ENCODE measurements around the gene GNB1L. TPM values are rescaled to one million over a fixed set of nuclear protein-coding genes. Genes with fewer than 3 reads are reported as not detected.

The GNB1L gene
- total and polyA plus RNA-seq, 2 experiments from 2014 or later = 14.3 to 16.5 TPM

DNA sequence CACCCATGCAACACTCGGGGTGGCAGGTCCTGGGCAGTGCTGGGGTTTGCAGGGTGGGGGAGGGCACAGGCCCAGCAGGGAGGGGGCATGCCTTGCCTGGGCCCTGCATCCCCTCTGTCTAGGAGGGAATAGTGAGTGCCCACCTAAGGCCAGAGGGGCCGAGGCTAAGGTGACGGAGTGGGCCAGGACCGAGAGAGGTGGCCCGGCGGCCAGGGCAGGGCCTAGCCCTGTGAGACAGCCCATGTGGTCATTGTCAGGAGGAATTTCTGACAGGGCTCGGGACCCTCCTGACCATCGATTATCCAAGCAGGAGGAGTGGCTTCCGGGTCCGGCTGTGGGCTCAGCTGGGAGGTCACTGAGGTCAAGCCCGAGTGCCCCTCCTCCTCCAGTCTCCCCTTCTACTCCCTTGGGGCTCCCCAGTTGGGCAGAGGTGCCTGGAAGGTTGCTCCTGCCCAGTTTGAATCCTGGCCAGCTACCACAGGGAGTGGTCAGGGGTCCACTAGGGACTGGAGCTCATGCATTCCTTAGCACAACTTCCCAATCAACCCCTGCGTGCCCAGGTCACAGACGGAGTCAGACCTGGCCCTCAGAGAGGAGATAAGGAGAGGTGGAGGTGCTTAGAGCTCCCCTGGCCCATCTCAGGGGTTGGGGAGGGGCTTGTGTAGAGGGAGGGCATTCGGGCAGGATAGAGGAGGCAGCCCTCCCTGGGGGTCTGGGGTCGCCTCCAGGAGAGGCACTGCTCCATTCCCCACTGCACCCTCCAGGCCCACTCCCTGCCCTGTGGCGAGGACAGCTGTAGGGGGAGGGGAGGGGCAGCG is 116.6 kb downstream of the GNB1L start:
- no peaks in the 10 kb centered on the region for H3K9me3 ChIP-seq (ENCODE audit: low read depth)
- H3K27ac ChIP-seq = no peak overlapping the region
- H3K9ac ChIP-seq = no peak overlapping the region
- H3F3A ChIP-seq (ENCODE audit: insufficient read depth) = no peaks in the 10 kb centered on the region
- no peak for DNase-seq
- no peaks in the 10 kb centered on the region for H3K79me2 ChIP-seq (ENCODE audit: insufficient read depth)
- H2AFZ ChIP-seq = no peak overlapping the region
- no peaks in the 10 kb centered on the region for H3K4me1 ChIP-seq (ENCODE audit: insufficient read depth)
- no peak overlapping the region for H3K4me2 ChIP-seq (ENCODE audit: unreplicated experiment)
- no peaks in the 10 kb centered on the region for H3K27me3 ChIP-seq (replicated peaks; ENCODE audit: insufficient read depth)
- H3K36me3 ChIP-seq (ENCODE audit: low read depth) = no peaks in the 10 kb centered on the region
- no peak overlapping the region for H3K4me3 ChIP-seq
- no peaks in the 10 kb centered on the region for H3K9me2 ChIP-seq (ENCODE audit: insufficient read depth)
- no peaks in the 10 kb centered on the region for H4K20me1 ChIP-seq (ENCODE audit: insufficient read depth)
- TF ChIP-seq EZH2phosphoT487 (IDR thresholded peaks at IDR 0.05; ENCODE audit: insufficient read depth, low read depth) (no peak), EZH2 (IDR thresholded peaks at IDR 0.05; ENCODE audit: insufficient read depth, poor library complexity, severe bottlenecking) (no peak)
- in situ Hi-C loops (cut with MboI) = no loop called here
- WGBS, 2 experiments (ENCODE audit: low coverage in 1 of 2, low lambda C conversion rate in 2 of 2, missing lambda C conversion rate in 2 of 2) = 76 to 86% methylated on average over 15 to 17 of the region's 17 CpGs

DNA sequence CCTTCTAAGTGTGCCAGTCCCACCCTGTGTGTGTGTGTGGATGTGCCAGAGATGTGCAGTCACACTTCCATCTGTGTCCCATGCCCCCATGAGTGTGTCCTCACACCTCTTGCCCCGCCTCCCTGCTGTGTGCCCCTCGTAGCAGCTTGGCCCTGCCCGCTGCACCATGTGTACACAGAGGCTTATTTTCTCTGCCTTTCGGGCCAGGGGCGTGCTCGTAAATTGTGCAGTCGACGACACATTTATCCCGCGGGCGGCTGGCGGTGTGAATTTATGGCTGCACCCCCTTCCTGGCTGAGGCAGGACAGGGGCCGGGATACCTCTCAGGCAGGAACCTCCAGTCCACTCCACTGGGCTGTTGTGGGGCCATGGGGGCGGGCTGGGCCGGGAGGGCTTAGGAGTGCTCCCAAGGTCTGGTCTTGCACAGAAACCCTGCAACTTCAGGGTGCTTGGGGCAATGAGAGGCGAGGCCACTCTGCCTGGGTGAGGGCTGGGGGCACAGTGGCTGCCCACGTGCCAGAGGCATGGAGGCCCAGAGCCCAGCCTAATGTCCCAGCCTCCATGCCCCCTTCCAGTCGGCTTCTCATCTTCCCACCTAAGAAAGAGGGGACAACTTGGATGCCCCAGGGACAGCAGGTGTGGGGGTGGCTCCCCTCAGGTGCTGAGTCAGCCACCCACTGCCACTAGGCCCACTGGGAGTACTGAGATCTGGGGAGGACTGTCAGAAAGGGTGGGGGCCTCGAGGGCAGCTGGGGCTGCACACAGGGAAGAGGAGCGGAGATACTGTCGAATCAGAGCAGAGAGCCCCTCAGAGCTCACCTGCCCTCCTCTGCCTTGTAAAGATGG is 118.8 kb downstream of the GNB1L start:
- H3K36me3 ChIP-seq (ENCODE audit: low read depth) = no peaks in the 10 kb centered on the region
- no peaks in the 10 kb centered on the region for H3K27me3 ChIP-seq (replicated peaks; ENCODE audit: insufficient read depth)
- H3K27ac ChIP-seq = no peak overlapping the region
- 78 to 82% methylated on average over 20 of the region's 21 CpGs for WGBS, 2 experiments (ENCODE audit: low coverage in 1 of 2, low lambda C conversion rate in 2 of 2, missing lambda C conversion rate in 2 of 2)
- no peak overlapping the region for H3K4me3 ChIP-seq
- H3K79me2 ChIP-seq (ENCODE audit: insufficient read depth) = no peaks in the 10 kb centered on the region
- no peak overlapping the region for H2AFZ ChIP-seq
- H4K20me1 ChIP-seq (ENCODE audit: insufficient read depth) = no peaks in the 10 kb centered on the region
- H3K4me1 ChIP-seq (ENCODE audit: insufficient read depth) = no peaks in the 10 kb centered on the region
- DNase-seq = no peak
- H3K9me3 ChIP-seq (ENCODE audit: low read depth) = no peaks in the 10 kb centered on the region
- no peaks in the 10 kb centered on the region for H3F3A ChIP-seq (ENCODE audit: insufficient read depth)
- in situ Hi-C loops (cut with MboI) = no loop called here
- no peak overlapping the region for H3K9ac ChIP-seq
- H3K9me2 ChIP-seq (ENCODE audit: insufficient read depth) = no peaks in the 10 kb centered on the region
- no peak for TF ChIP-seq EZH2phosphoT487 (IDR thresholded peaks at IDR 0.05; ENCODE audit: insufficient read depth, low read depth)
- TF ChIP-seq EZH2 (IDR thresholded peaks at IDR 0.05; ENCODE audit: insufficient read depth, poor library complexity, severe bottlenecking) = no peak
- H3K4me2 ChIP-seq (ENCODE audit: unreplicated experiment) = no peak overlapping the region

DNA sequence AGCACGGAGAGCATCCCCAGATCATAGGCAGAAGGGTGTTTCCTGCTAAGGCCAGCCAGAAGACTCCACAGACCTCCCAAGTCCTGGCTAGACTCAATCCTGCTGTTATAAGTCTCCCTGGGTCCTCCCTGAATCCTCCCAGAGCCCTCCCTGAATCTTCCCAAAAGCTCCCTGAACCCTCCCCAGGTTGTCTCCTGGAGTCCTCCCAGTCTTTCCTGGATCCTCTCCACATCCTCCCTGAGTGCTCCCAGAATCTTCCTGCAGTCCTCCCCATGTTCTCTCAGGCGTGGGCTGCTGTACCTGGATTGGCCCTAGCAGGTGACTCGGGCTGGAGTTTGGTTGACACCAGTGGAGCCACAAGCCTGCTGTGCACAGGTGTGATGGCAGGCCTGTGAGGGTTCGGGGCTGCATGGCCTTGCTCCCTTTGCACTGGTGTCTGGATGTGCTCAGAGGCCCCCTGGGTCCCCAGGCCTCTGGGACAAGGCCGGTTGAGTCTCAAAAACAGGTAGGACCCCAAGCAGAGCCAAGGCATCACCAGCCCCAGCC is 119.8 kb downstream of the GNB1L start:
- Histone ChIP-seq H3K9ac (no peak overlapping the region), H3F3A (ENCODE audit: insufficient read depth) (no peaks in the 10 kb centered on the region), H3K4me1 (ENCODE audit: insufficient read depth) (no peaks in the 10 kb centered on the region), H3K36me3 (ENCODE audit: low read depth) (no peaks in the 10 kb centered on the region), H3K27me3 (replicated peaks; ENCODE audit: insufficient read depth) (no peaks in the 10 kb centered on the region), H2AFZ (no peak overlapping the region), H3K4me2 (ENCODE audit: unreplicated experiment) (no peak overlapping the region), H3K4me3 (no peak overlapping the region), H3K27ac (no peak overlapping the region), H4K20me1 (ENCODE audit: insufficient read depth) (no peaks in the 10 kb centered on the region), H3K9me2 (ENCODE audit: insufficient read depth) (no peaks in the 10 kb centered on the region), H3K9me3 (ENCODE audit: low read depth) (no peaks in the 10 kb centered on the region), H3K79me2 (ENCODE audit: insufficient read depth) (no peaks in the 10 kb centered on the region)
- 74 to 81% methylated on average over 5 of the region's 5 CpGs for WGBS, 2 experiments (ENCODE audit: low coverage in 1 of 2, low lambda C conversion rate in 2 of 2, missing lambda C conversion rate in 2 of 2)
- DNase-seq = no peak
- in situ Hi-C loops (cut with MboI) = no loop called here
- TF ChIP-seq EZH2 (IDR thresholded peaks at IDR 0.05; ENCODE audit: insufficient read depth, poor library complexity, severe bottlenecking) (no peak), EZH2phosphoT487 (IDR thresholded peaks at IDR 0.05; ENCODE audit: insufficient read depth, low read depth) (no peak)

DNA sequence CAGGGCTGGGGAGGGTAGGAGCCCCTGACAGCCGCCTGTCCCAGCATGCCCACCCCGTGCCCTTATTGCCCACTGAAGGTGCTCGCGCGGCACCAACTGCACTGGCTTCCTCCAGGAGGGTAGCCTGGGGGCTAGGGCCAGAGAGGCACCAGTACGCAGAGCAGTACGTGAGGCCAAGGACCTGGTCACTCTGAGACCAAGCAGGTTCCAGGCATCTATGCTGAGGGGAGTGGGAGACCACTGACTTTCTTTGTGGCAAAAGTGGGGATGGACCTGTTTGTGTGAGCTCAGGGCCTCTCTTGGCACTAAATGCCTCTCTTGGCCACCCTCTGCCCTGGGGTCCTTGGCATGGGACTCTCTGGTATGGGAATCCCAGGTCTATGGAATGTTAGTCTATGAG is 120.5 kb downstream of the GNB1L start:
- 88 to 91% methylated on average over 7 of the region's 7 CpGs for WGBS, 2 experiments (ENCODE audit: low coverage in 1 of 2, low lambda C conversion rate in 2 of 2, missing lambda C conversion rate in 2 of 2)
- Histone ChIP-seq H3K9ac (no peak overlapping the region), H3K4me2 (ENCODE audit: unreplicated experiment) (no peak overlapping the region), H3K79me2 (ENCODE audit: insufficient read depth) (no peaks in the 10 kb centered on the region), H3K4me1 (ENCODE audit: insufficient read depth) (no peaks in the 10 kb centered on the region), H3K27me3 (replicated peaks; ENCODE audit: insufficient read depth) (no peaks in the 10 kb centered on the region), H3F3A (ENCODE audit: insufficient read depth) (no peaks in the 10 kb centered on the region), H3K4me3 (no peak overlapping the region), H3K9me3 (ENCODE audit: low read depth) (no peaks in the 10 kb centered on the region), H2AFZ (no peak overlapping the region), H3K36me3 (ENCODE audit: low read depth) (no peaks in the 10 kb centered on the region), H4K20me1 (ENCODE audit: insufficient read depth) (no peaks in the 10 kb centered on the region), H3K27ac (no peak overlapping the region), H3K9me2 (ENCODE audit: insufficient read depth) (no peaks in the 10 kb centered on the region)
- DNase-seq = no peak
- no peak for TF ChIP-seq EZH2phosphoT487 (IDR thresholded peaks at IDR 0.05; ENCODE audit: insufficient read depth, low read depth)
- TF ChIP-seq EZH2 (IDR thresholded peaks at IDR 0.05; ENCODE audit: insufficient read depth, poor library complexity, severe bottlenecking) = no peak
- in situ Hi-C loops (cut with MboI) = no loop called here

Data from GM23248 (cell line).